Measurements from ENCODE around the gene GPR173.

The GPR173 gene

GRCh38 chrX:53076671-53077070 lies 28.1 kb downstream of the GPR173 start:
- H3K36me3 ChIP-seq = no peaks in the 10 kb centered on the region
- H3K4me1 ChIP-seq (ENCODE audit: control insufficient read depth in 1 of 2, insufficient read depth in 1 of 2, low read depth in 1 of 2, low read length in 1 of 2) = peaks cover 2 to 10% of the 10 kb centered on the region in 2 experiments
- no peak overlapping the region for H3K27ac ChIP-seq
- H3K27me3 ChIP-seq = no peaks in the 10 kb centered on the region
- TF ChIP-seq CTCF (IDR thresholded peaks at IDR 0.05) = no peak
- no peak overlapping the region for H3K4me3 ChIP-seq (ENCODE audit: low read depth in 1 of 2, low read length in 1 of 2)
- no peaks in the 10 kb centered on the region for H3K9me3 ChIP-seq

- no peak overlapping the region for H3K4me3 ChIP-seq (ENCODE audit: low read depth in 1 of 2, low read length in 1 of 2)
- H3K27ac ChIP-seq = no peak overlapping the region
- H3K4me1 ChIP-seq (ENCODE audit: control insufficient read depth in 1 of 2, insufficient read depth in 1 of 2, low read depth in 1 of 2, low read length in 1 of 2) = peaks cover 0 to 2% of the 10 kb centered on the region in 2 experiments
- H3K9me3 ChIP-seq = no peaks in the 10 kb centered on the region
- TF ChIP-seq CTCF (IDR thresholded peaks at IDR 0.05) = no peak
- peaks cover under 1% of the 10 kb centered on the region for H3K27me3 ChIP-seq
- no peaks in the 10 kb centered on the region for H3K36me3 ChIP-seq
These were observed 28.9 kb downstream of the GPR173 start for GRCh38 chrX:53077207-53078197.

- H3K9me3 ChIP-seq = no peaks in the 10 kb centered on the region
- no peak for TF ChIP-seq CTCF (IDR thresholded peaks at IDR 0.05)
- H3K27me3 ChIP-seq = peaks cover 11% of the 10 kb centered on the region
- H3K36me3 ChIP-seq = no peaks in the 10 kb centered on the region
- H3K27ac ChIP-seq = no peak overlapping the region
- peaks cover 7 to 8% of the 10 kb centered on the region in 2 experiments for H3K4me1 ChIP-seq (ENCODE audit: control insufficient read depth in 1 of 2, insufficient read depth in 1 of 2, low read depth in 1 of 2, low read length in 1 of 2)
- H3K4me3 ChIP-seq (ENCODE audit: low read depth in 1 of 2, low read length in 1 of 2) = no peak overlapping the region
These were observed 30.4 kb downstream of the GPR173 start for GRCh38 chrX:53078943-53079342.

DNA sequence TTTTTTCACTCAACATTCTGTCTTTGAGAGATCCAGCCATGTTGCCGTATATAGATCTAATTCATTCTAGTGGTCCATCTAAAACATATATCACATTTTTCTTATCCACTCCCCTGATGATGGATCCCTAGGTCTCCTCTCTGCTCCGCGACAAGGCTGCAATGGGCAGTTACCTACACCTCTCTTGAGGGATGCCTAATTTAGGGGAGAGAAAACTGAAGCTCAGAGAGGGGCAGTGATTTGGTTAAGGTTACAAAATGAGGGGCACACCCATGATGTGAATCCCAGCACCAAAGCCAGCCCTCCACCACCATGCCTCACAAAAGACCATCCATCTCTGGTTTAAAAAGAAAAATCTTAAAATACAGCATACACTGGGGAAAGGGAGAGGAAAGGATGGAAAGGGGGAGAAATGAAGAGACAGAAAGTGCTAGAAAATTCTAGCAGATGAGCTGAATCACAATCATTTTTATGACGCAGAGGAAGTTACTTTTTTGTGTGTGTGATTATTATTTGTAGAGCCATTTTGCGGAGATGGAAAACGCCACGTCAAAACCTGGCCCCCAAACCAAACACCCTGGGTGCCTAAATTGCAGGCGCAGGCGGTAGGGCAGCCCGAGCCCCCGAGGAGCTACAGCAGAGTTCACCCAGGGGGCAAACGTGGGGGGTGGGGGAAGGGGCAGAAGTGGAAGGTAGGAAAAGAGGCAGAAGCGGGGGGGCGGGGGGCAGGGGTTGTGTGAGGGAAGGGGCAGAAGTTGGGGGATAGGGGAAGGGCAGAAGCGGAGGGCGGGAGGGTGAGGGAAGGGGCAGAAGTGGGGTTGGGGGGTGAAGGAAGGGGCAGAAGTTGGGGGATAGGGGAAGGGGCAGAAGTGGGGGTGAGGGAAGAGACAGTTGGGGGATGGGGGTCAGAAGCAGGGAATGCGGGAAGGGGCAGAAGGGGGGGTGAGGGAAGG lies 32.3 kb downstream of the GPR173 start:
- peaks cover 11% of the 10 kb centered on the region for H3K27me3 ChIP-seq
- no peak overlapping the region for H3K4me3 ChIP-seq (ENCODE audit: low read depth in 1 of 2, low read length in 1 of 2)

More for the DNA sequence above, 32.3 kb downstream of the GPR173 start:
- TF ChIP-seq CTCF (IDR thresholded peaks at IDR 0.05) = no peak
- Histone ChIP-seq H3K27ac (no peak overlapping the region), H3K36me3 (no peaks in the 10 kb centered on the region), H3K4me1 (ENCODE audit: control insufficient read depth in 1 of 2, insufficient read depth in 1 of 2, low read depth in 1 of 2, low read length in 1 of 2) (peaks cover 7 to 8% of the 10 kb centered on the region in 2 experiments), H3K9me3 (no peaks in the 10 kb centered on the region)

Measured in neutrophil (primary cell).